ENCODE measurements around the gene PPCS.
"Not testable (repeated sequence)": the region's sequence is repeated elsewhere in the genome, so short reads cannot be mapped to it uniquely, and the experiment has no call there.

The PPCS gene

DNA sequence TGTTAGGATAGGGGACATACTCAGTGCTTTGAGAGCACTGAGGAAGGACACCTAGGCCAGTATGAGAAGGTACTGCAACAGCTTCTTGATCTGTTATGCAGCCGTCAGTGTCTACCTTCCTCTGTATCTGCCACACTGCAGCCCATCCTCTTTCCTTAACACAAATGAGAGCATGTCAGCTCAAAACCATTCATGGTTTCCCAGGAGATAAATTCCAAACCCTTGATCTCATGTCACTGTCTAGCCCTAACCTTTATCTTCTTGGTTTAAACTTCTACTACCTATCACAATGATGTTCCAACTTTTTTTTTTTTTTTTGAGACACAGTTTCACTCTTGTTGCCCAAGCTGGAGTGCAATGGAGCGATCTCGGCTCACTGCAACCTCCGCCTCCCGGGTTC, 1.9 kb upstream of the PPCS start:
- DNase-seq = no peak

DNA sequence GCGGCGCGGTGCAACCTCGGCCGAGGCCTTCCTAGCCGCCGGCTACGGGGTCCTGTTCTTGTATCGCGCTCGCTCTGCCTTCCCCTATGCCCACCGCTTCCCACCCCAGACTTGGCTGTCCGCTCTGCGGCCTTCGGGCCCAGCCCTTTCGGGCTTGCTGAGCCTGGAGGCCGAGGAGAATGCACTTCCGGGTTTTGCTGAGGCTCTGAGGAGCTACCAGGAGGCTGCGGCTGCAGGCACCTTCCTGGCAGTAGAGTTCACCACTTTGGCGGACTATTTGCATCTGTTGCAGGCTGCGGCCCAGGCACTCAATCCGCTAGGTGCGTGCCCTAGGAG, 379 bp downstream of the PPCS start:
- DNase-seq = peak; percentile 64

DNA sequence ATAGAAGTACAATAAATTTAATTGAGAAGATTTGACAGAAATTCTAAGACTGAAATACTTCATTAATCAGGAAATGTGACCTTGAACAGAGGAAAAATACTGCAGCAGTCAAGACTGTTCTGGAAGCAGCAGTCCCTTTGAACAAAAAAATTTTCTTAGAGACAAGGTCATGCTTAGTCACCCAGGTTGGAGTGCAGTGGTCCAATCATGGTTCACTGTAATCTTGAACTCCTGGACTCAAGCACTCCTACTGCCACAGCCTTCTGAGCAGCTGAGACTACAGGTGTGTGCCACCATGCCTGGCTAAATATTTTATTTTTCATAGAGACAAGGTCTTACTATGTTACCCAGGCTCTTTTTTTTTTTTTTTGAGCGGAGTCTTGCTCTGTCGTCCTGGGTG, 4.9 kb downstream of the PPCS start:
- DNase-seq = no peak

DNA sequence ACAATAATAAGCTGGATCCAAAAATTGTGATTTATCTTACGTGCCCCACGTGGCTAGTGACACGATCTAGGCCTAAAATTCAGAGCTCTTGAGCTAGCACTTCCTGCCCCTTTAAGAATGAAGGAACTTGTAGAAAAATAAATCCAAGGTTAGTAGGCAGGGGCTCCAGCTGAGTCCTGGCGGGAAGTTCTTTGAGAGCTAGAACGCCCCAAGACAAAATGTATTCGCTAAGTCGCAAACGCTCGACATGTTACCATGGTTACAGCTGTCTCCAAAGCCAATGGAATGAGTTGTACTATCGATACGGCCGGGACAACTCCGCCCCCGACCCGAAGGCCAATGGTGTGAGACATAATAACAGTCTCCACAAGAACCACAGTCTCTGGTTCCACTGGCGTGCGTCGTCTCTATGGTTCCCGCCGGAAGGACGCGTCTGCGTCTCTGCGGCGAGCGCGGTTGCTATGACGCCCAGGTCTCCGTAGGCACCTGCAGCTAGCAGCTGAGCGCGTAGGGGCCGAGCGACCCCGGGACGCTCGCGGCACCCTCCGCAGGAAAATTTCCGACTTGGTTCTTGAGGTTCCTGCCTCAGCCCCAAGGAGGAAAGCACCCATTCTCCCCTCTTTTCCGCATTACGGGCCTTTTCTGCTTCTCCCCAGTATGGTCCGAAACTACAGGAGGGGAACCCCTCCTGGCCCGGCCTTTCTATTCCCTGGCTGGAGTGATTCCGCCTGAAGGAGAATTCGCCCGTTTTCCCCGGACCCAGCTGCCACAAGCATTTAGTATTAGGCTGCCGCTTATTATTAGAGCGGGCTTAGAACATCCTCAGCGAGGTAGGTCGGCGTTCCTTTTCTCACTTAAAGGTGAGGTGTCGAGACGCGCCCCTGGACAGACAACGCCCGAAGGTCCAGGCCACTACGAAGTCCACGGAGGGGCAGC, 6.8 kb downstream of the PPCS start, which contains the start of gene CCDC30:
Gene CCDC30 (plus strand): TSS at position 459 of the 936 bp plus-strand sequence. CDS start 17,266 bp downstream, outside the sequence.
- peak; percentile 98 for DNase-seq

DNA sequence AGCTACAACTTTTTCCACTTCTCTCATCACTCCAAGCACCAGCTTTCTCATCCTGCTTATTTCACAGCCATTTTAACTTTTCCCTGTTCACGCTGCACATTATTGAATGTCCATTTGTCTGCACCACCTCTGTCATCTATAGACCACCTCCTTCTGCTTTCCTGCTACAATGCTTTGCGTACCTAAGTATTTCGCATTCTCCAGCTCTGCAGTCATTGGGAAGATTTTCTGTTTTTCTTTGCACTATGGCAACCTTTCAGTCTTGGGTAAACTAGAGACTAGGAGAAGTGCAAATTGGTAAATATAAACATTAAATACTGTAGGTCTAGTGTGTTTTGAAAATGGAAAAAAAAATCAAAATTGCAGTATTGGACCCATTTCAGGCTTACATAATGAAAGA, 7.6 kb downstream of the PPCS start:
- DNase-seq = no peak

DNA sequence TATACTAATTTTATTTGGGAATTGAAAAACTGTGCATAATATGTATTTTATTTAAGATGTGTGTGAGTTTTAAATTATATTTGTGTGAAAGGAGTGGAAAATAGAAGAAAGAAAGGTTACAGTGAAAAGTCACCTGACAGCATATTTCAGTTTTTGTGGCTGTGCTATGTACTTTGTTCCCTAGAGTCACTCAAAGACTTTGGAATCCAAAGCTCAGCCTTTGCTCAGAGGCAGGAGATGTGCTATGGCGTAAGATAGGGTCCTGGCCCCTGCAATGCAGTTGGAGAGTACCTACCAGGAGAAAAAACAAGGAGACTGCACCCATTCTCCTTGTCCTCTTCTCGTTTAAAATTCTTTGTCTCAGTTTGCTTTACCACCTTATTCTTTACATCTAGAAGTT, 9.7 kb downstream of the PPCS start:
- DNase-seq = no peak

DNA sequence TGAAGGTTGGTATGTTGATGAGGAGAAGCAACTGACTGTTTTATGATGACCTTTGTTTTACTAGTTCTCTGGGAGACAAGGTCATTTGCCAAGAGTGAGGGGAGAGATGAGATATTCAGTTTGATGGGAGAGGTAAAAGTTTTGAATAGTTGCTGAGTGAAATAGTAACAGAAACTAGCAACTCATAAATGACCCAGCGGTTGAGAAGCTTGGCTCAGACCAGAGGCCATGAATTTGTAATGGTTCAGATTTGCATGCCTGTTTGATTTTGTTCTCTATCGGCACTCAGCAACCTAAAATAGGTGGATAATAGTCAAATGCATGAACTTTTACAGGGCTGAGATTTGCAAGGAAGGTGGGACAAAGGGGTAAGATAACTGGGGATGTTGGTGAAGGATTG, 13.4 kb downstream of the PPCS start:
- no peak for DNase-seq

DNA sequence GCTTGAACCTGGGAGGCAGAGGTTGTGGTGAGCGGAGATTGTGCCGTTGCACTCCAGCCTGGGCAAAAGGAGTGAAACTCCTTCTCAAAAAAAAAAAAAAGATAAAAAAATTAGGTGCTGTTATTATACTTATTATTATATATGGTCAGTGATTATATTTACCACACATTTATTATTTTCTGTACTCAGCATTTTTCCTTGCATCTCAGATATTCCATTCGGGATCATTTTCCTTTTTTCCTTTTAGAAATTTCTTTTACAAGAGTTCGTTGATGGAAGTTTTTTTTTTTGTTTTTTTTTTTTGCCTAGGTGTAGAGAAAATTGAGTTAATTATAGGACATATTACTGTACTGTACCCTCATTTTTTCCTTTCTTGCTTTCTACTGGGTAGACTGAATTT, 20.3 kb downstream of the PPCS start:
- DNase-seq = no peak

DNA sequence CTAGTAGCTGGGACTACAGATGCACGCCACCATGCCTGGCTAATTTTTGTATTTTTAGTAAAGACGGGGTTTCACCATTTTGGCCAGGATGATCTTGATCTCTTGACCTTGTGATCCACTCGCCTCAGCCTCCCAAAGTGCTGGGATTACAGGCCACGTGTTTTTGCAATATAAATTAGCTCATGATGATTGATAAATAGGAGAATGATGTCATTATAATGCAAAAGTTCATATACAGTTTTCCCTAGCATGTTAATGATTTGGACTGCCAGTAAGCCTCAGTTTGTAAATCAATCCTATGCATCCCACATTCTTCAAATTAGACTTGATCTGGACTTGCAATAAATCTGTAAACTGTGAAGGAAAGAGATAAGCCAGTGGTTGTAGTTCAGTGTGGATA, 21.0 kb downstream of the PPCS start:
- not testable (repeated sequence) for DNase-seq

DNA sequence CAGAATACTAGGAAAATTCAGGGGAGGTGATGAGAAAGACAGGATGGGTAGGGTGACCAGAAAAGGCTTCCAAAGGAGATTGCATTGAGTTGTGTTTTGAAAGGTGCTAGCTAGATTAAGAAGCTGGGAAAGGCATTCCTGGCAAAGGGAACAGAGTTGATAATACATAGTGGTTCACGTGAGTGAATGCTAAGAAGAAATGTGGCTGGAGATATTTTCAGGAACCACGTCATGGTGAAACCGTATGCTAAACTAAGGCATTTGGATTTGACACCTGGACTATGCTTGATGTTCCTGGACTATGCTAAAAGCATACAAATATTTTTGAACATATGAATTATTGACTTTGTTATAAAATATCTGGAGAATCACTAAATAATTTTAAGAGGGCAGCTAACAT, 21.4 kb downstream of the PPCS start:
- DNase-seq = no peak

DNA sequence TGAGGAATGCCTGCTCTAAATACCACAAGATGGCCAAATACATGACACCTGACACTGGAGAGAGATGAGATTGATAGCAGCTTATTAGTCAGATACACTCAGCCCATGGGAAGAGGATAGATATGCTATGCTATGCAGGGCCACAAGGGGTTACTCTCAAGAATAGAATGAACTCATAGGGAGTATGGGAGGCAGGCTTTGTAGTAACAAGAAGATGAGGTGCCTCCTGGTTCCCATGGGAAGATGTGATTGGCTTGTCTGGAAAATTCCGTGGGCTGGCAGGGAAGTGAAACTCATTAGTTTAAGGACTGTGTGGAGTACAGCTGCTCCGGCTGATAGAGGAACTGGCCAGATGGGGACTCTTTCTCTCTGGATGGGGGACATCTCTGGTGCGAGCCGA, 23.3 kb downstream of the PPCS start:
- DNase-seq = no peak

DNA sequence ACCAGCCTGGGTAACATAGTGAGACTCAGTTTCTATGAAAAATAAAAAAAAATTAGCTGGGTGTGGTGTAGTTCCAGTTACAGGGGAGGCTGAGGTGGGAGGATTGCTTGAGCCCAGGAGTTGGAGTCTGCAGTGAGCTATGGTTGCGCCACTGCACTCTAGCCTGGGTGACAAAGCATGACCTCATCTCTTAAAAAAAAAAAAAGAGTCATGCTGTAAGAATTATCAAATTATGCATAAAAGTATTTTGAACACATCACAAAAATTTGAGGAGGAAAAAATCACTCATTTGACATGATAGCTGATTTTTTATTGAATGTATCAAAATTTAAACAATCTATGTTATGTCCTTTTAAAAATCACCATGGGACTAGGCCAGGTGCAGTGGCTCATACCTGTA, 24.6 kb downstream of the PPCS start:
- DNase-seq = no peak

DNA sequence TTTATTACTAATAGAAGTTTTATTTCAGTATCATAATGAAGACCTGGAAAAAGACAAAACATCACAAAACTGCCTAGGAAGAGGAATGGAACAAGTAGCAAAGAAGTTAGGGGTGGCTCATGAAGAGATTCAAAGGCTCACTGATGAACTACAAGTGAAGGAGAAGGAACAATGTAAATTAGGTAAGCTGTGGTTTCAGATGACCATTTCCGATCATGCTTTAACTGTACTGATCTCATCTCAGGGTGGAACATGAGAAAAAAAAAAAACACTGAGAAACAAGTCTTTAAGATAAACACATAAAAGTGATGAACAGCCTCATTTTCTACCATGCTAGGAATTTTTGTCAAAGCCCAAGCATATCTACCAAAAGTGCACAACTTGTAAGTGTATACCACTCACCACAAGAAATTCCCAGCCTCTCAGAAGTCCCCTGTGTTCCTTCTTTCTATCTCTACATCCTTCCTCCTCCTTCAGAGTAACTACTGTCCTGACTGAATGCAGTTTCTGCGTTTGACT, 26.4 kb downstream of the PPCS start:
- DNase-seq = no peak

DNA sequence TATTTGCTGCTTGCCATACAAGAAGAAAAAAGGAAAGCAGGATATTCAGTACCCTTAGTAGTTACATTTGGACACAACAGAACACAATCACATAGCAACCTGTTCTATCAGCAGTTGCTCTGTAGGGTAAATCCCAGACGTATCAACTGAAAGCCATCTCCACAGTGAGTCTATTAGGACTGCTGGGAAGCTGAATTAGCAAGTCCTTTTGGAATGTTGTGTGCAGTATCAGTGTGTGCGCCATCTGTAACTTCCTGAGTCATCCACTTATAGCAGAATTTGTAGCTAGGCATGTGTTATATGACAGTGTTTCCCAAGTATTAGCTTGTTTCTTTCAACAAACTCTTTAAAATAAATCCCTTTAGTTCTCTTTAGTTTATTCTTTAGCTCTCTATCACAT, 28.0 kb downstream of the PPCS start:
- DNase-seq = no peak

DNA sequence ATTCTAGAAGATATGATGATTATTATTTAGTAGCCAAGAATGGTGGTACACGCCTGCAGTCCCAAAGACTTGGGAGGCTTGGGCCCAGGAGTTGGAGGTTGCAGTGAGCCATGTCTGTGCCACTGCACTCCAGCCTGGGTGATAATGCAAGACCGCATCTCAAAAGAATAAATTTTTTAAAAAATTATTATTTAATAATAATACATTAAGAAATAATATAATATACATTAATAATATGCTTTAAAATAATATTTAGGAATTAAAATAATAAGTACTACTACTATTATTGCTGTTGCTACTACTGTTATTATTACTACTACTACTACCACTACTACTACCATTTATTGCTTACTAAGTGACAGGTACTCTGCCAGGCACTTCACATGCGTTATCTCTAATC, 33.9 kb downstream of the PPCS start:
- DNase-seq = no peak

DNA sequence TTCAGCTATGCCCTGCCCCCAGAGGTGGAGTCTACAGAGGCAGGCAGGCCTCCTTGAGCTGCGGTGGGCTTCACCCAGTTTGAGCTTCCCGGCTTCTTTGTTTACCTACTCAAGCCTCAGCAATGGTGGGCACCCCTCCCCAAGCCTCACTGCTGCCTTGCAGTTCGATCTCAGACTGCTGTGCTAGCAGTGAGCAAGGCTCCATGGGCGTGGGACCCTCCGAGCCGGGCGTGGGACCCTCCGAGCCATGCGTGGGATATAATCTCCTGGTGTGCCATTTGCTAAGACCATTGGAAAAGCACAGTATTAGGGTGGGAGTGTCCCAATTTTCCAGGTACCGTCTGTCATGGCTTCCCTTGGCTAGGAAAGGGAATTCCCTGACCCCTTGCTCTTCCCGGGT, 45.7 kb downstream of the PPCS start:
- DNase-seq = not testable (repeated sequence)

DNA sequence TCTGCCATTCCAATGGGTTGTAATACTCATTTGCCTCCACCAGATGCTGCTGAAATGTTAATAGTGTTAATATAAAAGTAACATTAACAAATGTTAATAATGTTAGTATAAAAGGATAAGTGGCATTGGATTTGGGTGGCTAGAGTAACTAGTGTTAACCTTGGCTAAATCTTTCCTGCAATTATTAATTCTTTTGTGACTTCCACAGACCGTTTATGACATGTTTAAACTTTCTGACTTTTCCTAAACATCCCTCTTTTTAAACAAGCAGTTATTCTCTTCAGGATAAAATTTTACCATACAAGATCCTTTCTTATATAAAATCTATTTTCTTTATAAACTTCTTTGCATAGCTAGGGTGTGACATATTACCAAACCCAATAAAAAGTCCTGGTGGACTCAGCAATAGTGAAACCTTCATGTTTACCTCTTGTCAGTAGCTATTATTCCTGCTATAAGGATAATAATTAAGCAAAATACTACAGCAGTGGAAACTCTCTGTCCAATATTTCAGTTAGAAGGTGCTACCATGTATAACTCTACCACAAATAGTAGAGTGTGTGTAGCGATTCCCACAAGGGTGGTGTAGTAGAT, 48.3 kb downstream of the PPCS start:
- no peak for DNase-seq

DNA sequence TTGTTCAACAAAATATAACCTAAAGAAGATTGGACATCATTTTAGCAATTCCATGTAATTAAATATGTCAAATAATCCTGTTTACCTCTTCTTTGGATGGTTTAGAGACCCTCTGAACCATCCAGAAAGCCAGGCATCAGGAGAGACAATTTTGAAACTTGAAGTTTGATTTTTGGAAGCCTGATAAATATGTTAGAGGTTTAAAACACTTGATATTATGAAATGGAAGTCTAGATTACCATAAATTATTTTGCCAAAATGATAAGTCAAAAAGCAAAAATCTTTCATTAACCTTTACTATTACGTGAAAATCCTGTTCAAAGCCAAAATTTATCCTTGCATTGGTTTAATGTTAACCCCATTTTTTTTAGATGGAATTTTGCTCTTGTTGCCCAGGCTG, 50.2 kb downstream of the PPCS start:
- no peak for DNase-seq

Data from femur (tissue), 1 donor.